NB4 (cell line): Measurements from ENCODE around the gene DGKG.

Source experiments
- POLR2A ChIP-seq: IDR thresholded peaks from 2 replicates; pipeline ENCODE4 v1.6.1; 2011; ENCODE audit warnings: mild to moderate bottlenecking; ENCODE audit not compliant: insufficient read length; ENCODE audit errors: extremely low read depth
- TF ChIP-seq, protein P1 (sequence below): IDR thresholded peaks from one replicate; pipeline ENCODE4 v1.5.1; 2012; ENCODE audit warnings: low read depth, low read length

DNA sequence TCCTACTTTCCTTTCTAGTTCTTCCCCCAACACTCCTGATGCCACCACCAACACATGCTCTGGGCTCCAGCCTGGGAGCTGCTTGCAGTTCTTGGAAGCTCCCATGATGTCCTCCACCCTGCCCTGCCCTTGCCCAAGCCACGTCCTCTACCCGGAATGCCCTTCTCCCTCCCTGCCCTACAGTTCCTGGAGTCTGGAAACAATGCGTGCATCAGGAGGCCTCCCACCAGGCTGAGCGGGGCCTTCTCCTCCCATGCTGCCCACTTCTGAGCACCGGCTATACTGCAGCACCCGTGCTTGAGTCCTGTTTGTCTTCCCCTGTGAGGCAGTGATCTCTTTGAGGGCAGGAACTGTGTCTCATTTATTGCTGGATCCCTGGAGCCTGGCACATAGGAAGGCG, 44.6 kb downstream of the DGKG start:
- TF ChIP-seq, protein P1, sequence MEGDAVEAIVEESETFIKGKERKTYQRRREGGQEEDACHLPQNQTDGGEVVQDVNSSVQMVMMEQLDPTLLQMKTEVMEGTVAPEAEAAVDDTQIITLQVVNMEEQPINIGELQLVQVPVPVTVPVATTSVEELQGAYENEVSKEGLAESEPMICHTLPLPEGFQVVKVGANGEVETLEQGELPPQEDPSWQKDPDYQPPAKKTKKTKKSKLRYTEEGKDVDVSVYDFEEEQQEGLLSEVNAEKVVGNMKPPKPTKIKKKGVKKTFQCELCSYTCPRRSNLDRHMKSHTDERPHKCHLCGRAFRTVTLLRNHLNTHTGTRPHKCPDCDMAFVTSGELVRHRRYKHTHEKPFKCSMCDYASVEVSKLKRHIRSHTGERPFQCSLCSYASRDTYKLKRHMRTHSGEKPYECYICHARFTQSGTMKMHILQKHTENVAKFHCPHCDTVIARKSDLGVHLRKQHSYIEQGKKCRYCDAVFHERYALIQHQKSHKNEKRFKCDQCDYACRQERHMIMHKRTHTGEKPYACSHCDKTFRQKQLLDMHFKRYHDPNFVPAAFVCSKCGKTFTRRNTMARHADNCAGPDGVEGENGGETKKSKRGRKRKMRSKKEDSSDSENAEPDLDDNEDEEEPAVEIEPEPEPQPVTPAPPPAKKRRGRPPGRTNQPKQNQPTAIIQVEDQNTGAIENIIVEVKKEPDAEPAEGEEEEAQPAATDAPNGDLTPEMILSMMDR, result no peak
- TF ChIP-seq POLR2A, result no peak
